ENCODE measurements around the gene KLHL15. TPM values are rescaled to one million over a fixed set of nuclear protein-coding genes. Genes with fewer than 3 reads are reported as not detected.

The KLHL15 gene
- total RNA-seq, 4 donors from 2014 or later, result 6.9 to 13.2 (median 8.9) TPM

DNA sequence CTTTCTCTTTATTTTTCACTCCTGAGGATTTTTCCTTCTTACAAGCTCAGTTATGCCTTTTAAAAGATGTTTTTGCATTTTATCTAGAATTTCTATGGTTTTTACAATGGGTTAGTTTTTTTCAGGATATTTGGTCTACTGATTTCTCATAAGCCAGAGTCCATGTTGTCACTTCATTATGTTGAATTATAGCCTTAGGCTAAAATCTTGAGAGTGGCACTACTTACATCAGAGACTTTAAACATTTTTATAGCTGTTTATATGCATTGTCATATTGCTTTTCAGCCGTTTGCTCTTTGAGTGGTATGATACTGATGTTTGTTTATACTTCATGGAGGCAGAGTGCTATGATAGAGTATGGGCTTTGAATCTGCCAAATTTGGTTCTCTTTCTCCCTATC, 82.8 kb downstream of the KLHL15 start:
- 44 to 56% methylated on average over 1 of the region's 1 CpG for WGBS, 2 donors
- Histone ChIP-seq H3K9me3 (no peaks in the 10 kb centered on the region), H3K27me3 (peaks cover 0 to 19% of the 10 kb centered on the region in 2 donors), H3K4me1 (no peaks in the 10 kb centered on the region), H3K36me3 (no peaks in the 10 kb centered on the region), H3K4me3 (no peak overlapping the region), H3K27ac (no peak overlapping the region)
- no peak for TF ChIP-seq EP300 (IDR thresholded peaks at IDR 0.05)
- TF ChIP-seq, protein P1, sequence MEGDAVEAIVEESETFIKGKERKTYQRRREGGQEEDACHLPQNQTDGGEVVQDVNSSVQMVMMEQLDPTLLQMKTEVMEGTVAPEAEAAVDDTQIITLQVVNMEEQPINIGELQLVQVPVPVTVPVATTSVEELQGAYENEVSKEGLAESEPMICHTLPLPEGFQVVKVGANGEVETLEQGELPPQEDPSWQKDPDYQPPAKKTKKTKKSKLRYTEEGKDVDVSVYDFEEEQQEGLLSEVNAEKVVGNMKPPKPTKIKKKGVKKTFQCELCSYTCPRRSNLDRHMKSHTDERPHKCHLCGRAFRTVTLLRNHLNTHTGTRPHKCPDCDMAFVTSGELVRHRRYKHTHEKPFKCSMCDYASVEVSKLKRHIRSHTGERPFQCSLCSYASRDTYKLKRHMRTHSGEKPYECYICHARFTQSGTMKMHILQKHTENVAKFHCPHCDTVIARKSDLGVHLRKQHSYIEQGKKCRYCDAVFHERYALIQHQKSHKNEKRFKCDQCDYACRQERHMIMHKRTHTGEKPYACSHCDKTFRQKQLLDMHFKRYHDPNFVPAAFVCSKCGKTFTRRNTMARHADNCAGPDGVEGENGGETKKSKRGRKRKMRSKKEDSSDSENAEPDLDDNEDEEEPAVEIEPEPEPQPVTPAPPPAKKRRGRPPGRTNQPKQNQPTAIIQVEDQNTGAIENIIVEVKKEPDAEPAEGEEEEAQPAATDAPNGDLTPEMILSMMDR (IDR thresholded peaks at IDR 0.05), result no peak
- TF ChIP-seq POLR2A (IDR thresholded peaks at IDR 0.05), result no peak
- no peak for DNase-seq (ENCODE audit: low spot score in 2 of 2)

GRCh38 chrX:23939203-23939602, 87.8 kb downstream of the KLHL15 start:
- Histone ChIP-seq H3K4me3 (no peak overlapping the region), H3K27ac (no peak overlapping the region), H3K9me3 (no peaks in the 10 kb centered on the region), H3K27me3 (peaks cover 0 to 7% of the 10 kb centered on the region in 2 donors), H3K36me3 (no peaks in the 10 kb centered on the region), H3K4me1 (no peaks in the 10 kb centered on the region)
- WGBS, 2 donors, result 42 to 58% methylated on average over 1 of the region's 1 CpG
- no peak for DNase-seq (ENCODE audit: low spot score in 2 of 2)
- TF ChIP-seq POLR2A (IDR thresholded peaks at IDR 0.05), result no peak
- TF ChIP-seq EP300 (IDR thresholded peaks at IDR 0.05), result no peak
- TF ChIP-seq, protein P1 (IDR thresholded peaks at IDR 0.05), result no peak

DNA sequence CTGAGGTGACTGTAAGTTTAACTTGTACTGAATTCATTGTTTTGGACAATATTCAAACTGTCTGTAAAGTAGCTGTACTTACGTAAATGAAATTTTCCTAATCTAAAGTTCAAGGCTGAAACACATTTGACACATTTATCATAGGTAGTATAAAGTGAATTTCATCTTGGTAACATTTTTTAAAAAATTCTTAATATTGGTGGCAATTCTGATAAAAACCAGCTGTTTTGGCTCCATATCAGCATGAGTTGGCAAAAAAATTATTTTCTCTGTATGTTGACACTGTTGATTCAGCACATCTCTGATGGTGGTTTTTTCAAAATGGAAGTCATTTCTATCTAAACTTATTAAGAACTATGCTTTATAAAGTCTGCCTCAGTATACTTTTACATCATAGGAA, 88.3 kb downstream of the KLHL15 start:
- Histone ChIP-seq H3K36me3 (no peaks in the 10 kb centered on the region), H3K9me3 (no peaks in the 10 kb centered on the region), H3K4me1 (no peaks in the 10 kb centered on the region), H3K27ac (no peak overlapping the region), H3K4me3 (no peak overlapping the region), H3K27me3 (peaks cover 0 to 5% of the 10 kb centered on the region in 2 donors)
- TF ChIP-seq EP300 (IDR thresholded peaks at IDR 0.05) (no peak), POLR2A (IDR thresholded peaks at IDR 0.05) (no peak)
- TF ChIP-seq, protein P1 (IDR thresholded peaks at IDR 0.05), result no peak
- WGBS, 2 donors, result 74 to 88% methylated on average over 1 of the region's 1 CpG
- no peak for DNase-seq (ENCODE audit: low spot score in 2 of 2)

GRCh38 chrX:23937100-23937499, 89.9 kb downstream of the KLHL15 start:
- Histone ChIP-seq H3K9me3 (no peaks in the 10 kb centered on the region), H3K27me3 (no peaks in the 10 kb centered on the region), H3K4me1 (no peaks in the 10 kb centered on the region), H3K36me3 (no peaks in the 10 kb centered on the region), H3K27ac (no peak overlapping the region), H3K4me3 (no peak overlapping the region)
- no peak for DNase-seq (ENCODE audit: low spot score in 2 of 2)
- no peak for TF ChIP-seq EP300 (IDR thresholded peaks at IDR 0.05)
- 73 to 80% methylated on average over 4 of the region's 4 CpGs for WGBS, 2 donors

GRCh38 chrX:23936180-23936579, 90.8 kb downstream of the KLHL15 start:
- Histone ChIP-seq H3K27ac (no peak overlapping the region), H3K9me3 (no peaks in the 10 kb centered on the region), H3K27me3 (no peaks in the 10 kb centered on the region), H3K4me3 (no peak overlapping the region), H3K36me3 (no peaks in the 10 kb centered on the region), H3K4me1 (no peaks in the 10 kb centered on the region)
- TF ChIP-seq, protein P1 (IDR thresholded peaks at IDR 0.05), result no peak
- TF ChIP-seq EP300 (IDR thresholded peaks at IDR 0.05), result no peak
- WGBS, 2 donors, result 28 to 40% methylated on average over 1 of the region's 1 CpG
- DNase-seq (ENCODE audit: low spot score in 2 of 2), result no peak

DNA sequence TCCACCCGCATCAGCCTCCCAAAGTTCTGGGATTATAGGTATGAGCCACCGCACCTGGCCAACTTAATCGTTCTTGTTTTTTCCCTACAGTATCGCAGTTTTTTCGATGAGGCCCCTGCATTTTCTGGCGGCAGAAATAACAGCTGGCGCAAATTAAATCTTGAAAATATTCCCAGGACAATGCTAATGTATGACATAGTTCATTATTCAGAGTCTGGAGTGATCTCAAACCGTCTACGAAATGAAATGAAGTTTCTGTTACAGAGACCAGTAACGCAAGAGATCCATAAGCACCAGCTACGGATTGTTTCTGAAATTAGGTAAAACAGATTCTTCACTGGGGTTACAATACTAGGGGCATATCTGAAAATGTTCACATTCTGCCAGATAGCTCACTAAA, 91.9 kb downstream of the KLHL15 start:
- 83 to 90% methylated on average over 11 of the region's 11 CpGs for WGBS, 2 donors
- no peaks in the 10 kb centered on the region for H3K36me3 ChIP-seq
- no peak overlapping the region for H3K4me3 ChIP-seq
- H3K27ac ChIP-seq, result no peak overlapping the region
- DNase-seq (ENCODE audit: low spot score in 2 of 2), result no peak
- H3K4me1 ChIP-seq, result no peaks in the 10 kb centered on the region
- TF ChIP-seq EP300 (IDR thresholded peaks at IDR 0.05) (no peak), POLR2A (IDR thresholded peaks at IDR 0.05) (no peak)
- TF ChIP-seq, protein P1 (IDR thresholded peaks at IDR 0.05), result no peak
- H3K9me3 ChIP-seq, result no peaks in the 10 kb centered on the region
- no peaks in the 10 kb centered on the region for H3K27me3 ChIP-seq
